Measurements from ENCODE around the gene DYRK3.
"Not testable (repeated sequence)": the region's sequence is repeated elsewhere in the genome, so short reads cannot be mapped to it uniquely, and the experiment has no call there.

The DYRK3 gene

GRCh38 chr1:206608108-206608698 lies 27.1 kb upstream of the DYRK3 start:
- no peak for ATAC-seq
- peaks cover 55% of the 10 kb centered on the region for H3K4me1 Mint-ChIP-seq
- peak overlapping the region; percentile 84 for H3K27ac Mint-ChIP-seq
- peaks cover 41% of the 10 kb centered on the region for H3K36me3 Mint-ChIP-seq
- H3K9me3 Mint-ChIP-seq = no peaks in the 10 kb centered on the region
- H3K27me3 Mint-ChIP-seq = no peaks in the 10 kb centered on the region
- H3K4me3 Mint-ChIP-seq = no peak overlapping the region

DNA sequence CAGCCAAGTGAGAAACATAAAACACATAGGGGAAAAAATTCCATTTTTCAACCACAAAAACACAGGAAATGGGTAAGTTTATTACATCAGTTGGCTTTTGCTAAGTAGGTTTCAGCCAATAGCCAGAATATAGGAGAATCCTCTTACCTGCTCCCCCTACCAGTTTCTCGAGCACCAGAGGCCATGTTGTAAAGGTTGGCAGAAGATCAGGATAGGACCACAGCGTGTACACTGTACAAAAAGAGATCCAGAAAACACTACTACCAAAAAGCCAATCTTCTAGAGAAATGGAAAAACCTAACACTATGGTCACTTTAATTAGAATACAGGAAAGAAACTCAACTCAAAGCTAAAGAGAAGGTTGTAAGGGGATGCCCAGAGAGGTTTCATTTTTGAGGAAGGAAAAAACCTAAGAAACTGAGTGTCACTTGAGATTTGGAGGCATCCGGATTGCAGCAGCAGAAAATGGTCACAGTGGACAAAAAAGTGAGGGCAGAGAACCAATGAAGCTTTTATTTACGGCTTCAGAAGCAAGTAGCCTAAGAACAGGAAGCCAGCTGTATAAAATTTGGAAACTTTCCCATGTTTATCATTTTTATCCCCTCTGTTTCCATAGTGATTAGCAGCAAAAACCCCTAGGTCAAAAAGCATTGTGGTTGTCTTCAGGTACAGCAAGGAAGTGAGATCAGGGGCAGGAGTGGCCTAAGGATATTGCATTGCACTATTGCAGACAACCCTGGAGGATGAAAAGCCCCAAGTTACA lies 25.9 kb upstream of the DYRK3 start:
- H3K4me1 Mint-ChIP-seq = peaks cover 55% of the 10 kb centered on the region
- H3K9me3 Mint-ChIP-seq = no peaks in the 10 kb centered on the region
- ATAC-seq = peak; percentile 61
- H3K36me3 Mint-ChIP-seq = peaks cover 32% of the 10 kb centered on the region
- peak overlapping the region; percentile 24 for H3K4me3 Mint-ChIP-seq
- H3K27ac Mint-ChIP-seq = peak overlapping the region; percentile 84
- H3K27me3 Mint-ChIP-seq = no peaks in the 10 kb centered on the region

DNA sequence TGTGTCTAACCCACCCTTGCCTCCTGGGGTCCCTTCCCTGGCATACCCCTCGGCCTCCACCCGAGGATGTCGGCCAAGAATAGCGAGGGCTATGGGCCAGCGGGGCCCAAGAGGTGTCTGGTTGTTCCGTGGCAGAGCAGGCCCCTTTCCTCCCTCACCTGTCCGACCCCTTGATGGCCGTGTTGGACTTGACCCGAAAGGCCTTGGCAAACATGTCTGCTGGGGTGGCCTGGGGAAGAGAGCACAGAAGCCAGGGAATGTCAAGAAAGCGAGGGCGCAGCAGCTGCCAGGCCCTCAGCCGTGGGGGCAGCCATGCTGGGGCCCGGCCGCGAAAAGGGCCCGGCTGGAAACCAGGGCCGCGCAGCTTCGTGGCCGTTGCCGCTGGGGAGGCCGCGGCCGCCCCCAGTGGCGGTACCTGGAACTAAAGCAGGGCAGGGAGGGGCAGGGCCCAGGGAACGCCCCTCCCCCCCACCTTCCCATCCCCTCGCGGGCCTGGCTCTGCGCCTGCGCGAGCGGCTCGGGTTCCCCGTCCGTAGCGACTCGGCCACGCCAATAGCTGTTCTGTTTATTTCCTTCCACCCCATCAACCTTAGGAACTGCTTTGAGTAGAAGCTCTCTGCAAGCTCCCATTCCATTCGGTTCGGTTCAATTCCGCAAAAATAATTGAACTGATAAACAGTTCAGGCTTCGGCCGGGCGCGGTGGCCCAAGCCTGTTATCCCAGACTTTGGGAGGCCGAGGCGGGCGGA lies 23.0 kb upstream of the DYRK3 start, which contains the start of gene EIF2D:
TSS of gene EIF2D (minus strand) at position 337 of the 748 bp plus-strand sequence. CDS start at position 214, 123 bp downstream.
- no peaks in the 10 kb centered on the region for H3K27me3 Mint-ChIP-seq
- peak; percentile 96 for ATAC-seq
- H3K9me3 Mint-ChIP-seq = no peaks in the 10 kb centered on the region
- peak within 1 kb of the TSS; percentile 98 for H3K4me3 Mint-ChIP-seq
- peaks cover 19% of the 10 kb centered on the region for H3K36me3 Mint-ChIP-seq
- H3K4me1 Mint-ChIP-seq = peaks cover 44% of the 10 kb centered on the region
- peak within 1 kb of the TSS; percentile 98 for H3K27ac Mint-ChIP-seq

DNA sequence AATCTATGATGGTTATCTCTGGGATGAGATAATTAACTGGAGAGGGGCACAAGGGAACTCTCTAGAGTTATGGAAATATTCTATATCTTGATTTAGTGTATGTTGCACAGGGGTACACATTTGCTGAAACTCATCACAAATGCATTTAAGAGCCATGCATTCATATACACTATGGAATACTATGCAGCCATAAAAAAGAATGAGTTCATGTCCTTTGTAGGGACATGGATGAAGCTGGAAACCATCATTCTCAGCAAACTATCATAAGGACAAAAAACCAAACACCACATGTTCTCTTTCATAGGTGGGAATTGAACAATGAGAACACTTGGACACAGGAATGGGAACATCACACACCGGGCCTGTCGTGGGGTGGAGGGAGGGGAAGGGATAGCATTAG lies 8.9 kb upstream of the DYRK3 start:
- H3K27ac Mint-ChIP-seq, ATAC-seq, H3K4me1 Mint-ChIP-seq, H3K9me3 Mint-ChIP-seq, H3K27me3 Mint-ChIP-seq, H3K4me3 Mint-ChIP-seq, H3K36me3 Mint-ChIP-seq: not testable (repeated sequence)

GRCh38 chr1:206628916-206629315 lies 6.4 kb upstream of the DYRK3 start:
- no peaks in the 10 kb centered on the region for H3K9me3 Mint-ChIP-seq
- peak overlapping the region; percentile 18 for H3K27ac Mint-ChIP-seq
- no peak for ATAC-seq
- no peak overlapping the region for H3K4me3 Mint-ChIP-seq
- H3K4me1 Mint-ChIP-seq = no peaks in the 10 kb centered on the region
- peaks cover 19% of the 10 kb centered on the region for H3K27me3 Mint-ChIP-seq
- H3K36me3 Mint-ChIP-seq = no peaks in the 10 kb centered on the region

- no peak for ATAC-seq
- H3K27ac Mint-ChIP-seq = no peak overlapping the region
- H3K9me3 Mint-ChIP-seq = no peaks in the 10 kb centered on the region
- H3K36me3 Mint-ChIP-seq = no peaks in the 10 kb centered on the region
- peaks cover 21% of the 10 kb centered on the region for H3K4me1 Mint-ChIP-seq
- H3K27me3 Mint-ChIP-seq = peaks cover 27% of the 10 kb centered on the region
- no peak overlapping the region for H3K4me3 Mint-ChIP-seq
Measured at GRCh38 chr1:206631085-206631509, 4.2 kb upstream of the DYRK3 start.

- ATAC-seq = no peak
- H3K27me3 Mint-ChIP-seq = peaks cover 22% of the 10 kb centered on the region
- H3K9me3 Mint-ChIP-seq = no peaks in the 10 kb centered on the region
- peaks cover 31% of the 10 kb centered on the region for H3K4me1 Mint-ChIP-seq
- H3K27ac Mint-ChIP-seq = no peak overlapping the region
- H3K4me3 Mint-ChIP-seq = no peak overlapping the region
- no peaks in the 10 kb centered on the region for H3K36me3 Mint-ChIP-seq
Measured at GRCh38 chr1:206633708-206634121, 1.6 kb upstream of the DYRK3 start.

GRCh38 chr1:206634365-206635079 lies 814 bp upstream of the DYRK3 start:
- no peak for ATAC-seq
- H3K4me1 Mint-ChIP-seq = peaks cover 31% of the 10 kb centered on the region

DNA sequence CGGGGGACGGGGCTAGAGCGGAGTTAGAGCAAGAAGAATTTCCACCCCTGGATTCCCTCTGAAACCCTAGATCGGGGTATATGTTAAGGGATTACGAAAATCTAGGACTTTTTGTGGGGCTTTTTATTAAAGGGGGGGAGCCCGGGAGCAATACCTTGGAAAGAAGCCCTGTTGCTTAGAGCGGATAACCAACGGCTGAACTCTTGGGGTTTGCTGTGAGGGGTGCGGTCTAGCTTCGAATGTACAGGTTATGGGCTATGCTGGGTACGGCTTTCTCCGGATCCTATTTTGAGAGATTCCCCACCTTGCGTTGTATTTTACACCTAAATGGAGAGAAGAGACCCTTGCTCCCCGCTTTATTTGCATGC lies 626 bp downstream of the DYRK3 start:
- Mint-ChIP-seq H3K36me3 (no peaks in the 10 kb centered on the region), H3K27me3 (peaks cover 26% of the 10 kb centered on the region), H3K9me3 (no peaks in the 10 kb centered on the region), H3K27ac (peak overlapping the region; percentile 50), H3K4me1 (peaks cover 31% of the 10 kb centered on the region), H3K4me3 (peak overlapping the region; percentile 87)
- ATAC-seq = no peak

More at GRCh38 chr1:206634365-206635079, 814 bp upstream of the DYRK3 start:
- H3K27ac Mint-ChIP-seq = peak overlapping the region; percentile 50
- H3K4me3 Mint-ChIP-seq = peak overlapping the region; percentile 87
- no peaks in the 10 kb centered on the region for H3K36me3 Mint-ChIP-seq
- H3K27me3 Mint-ChIP-seq = peaks cover 19% of the 10 kb centered on the region
- no peaks in the 10 kb centered on the region for H3K9me3 Mint-ChIP-seq

GRCh38 chr1:206636671-206637070 lies 1.3 kb downstream of the DYRK3 start:
- Mint-ChIP-seq H3K4me3 (no peak overlapping the region), H3K27ac (no peak overlapping the region), H3K4me1 (peaks cover 31% of the 10 kb centered on the region), H3K9me3 (no peaks in the 10 kb centered on the region), H3K27me3 (peaks cover 26% of the 10 kb centered on the region), H3K36me3 (no peaks in the 10 kb centered on the region)
- no peak for ATAC-seq

DNA sequence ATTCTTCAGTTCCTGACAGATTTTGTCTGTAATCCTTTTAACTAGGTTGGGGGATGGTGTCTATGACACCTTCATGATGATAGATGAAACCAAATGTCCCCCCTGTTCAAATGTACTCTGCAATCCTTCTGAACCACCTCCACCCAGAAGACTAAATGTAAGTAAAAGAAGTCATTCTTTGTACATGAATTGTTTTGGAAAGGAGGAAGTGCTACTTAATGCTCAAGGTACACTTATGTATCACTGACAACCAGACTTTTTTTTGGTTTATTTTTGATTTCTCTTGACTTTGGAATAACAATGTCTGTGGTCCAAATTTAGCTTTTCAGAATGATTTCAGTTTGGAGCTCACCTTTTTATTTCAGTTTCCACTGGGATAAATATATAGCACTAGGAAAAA lies 2.3 kb downstream of the DYRK3 start:
- Mint-ChIP-seq H3K4me3 (no peak overlapping the region), H3K27ac (peak overlapping the region; percentile 22), H3K9me3 (no peaks in the 10 kb centered on the region), H3K4me1 (peaks cover 31% of the 10 kb centered on the region), H3K27me3 (peaks cover 26% of the 10 kb centered on the region), H3K36me3 (no peaks in the 10 kb centered on the region)
- ATAC-seq = no peak

GRCh38 chr1:206642074-206642473 lies 6.7 kb downstream of the DYRK3 start:
- not testable (repeated sequence) for H3K4me3 Mint-ChIP-seq, ATAC-seq, H3K4me1 Mint-ChIP-seq, H3K27ac Mint-ChIP-seq, H3K27me3 Mint-ChIP-seq, H3K36me3 Mint-ChIP-seq, H3K9me3 Mint-ChIP-seq

- H3K27me3 Mint-ChIP-seq = peaks cover 7% of the 10 kb centered on the region
- H3K4me1 Mint-ChIP-seq = no peaks in the 10 kb centered on the region
- no peak overlapping the region for H3K4me3 Mint-ChIP-seq
- H3K27ac Mint-ChIP-seq = no peak overlapping the region
- no peak for ATAC-seq
- no peaks in the 10 kb centered on the region for H3K36me3 Mint-ChIP-seq
- no peaks in the 10 kb centered on the region for H3K9me3 Mint-ChIP-seq
Measured at GRCh38 chr1:206643118-206643698, 7.9 kb downstream of the DYRK3 start.

GRCh38 chr1:206646504-206646903 lies 11.2 kb downstream of the DYRK3 start:
- no peak for ATAC-seq
- no peaks in the 10 kb centered on the region for H3K4me1 Mint-ChIP-seq
- no peaks in the 10 kb centered on the region for H3K36me3 Mint-ChIP-seq
- no peak overlapping the region for H3K4me3 Mint-ChIP-seq
- no peak overlapping the region for H3K27ac Mint-ChIP-seq
- no peaks in the 10 kb centered on the region for H3K9me3 Mint-ChIP-seq
- no peaks in the 10 kb centered on the region for H3K27me3 Mint-ChIP-seq

DNA sequence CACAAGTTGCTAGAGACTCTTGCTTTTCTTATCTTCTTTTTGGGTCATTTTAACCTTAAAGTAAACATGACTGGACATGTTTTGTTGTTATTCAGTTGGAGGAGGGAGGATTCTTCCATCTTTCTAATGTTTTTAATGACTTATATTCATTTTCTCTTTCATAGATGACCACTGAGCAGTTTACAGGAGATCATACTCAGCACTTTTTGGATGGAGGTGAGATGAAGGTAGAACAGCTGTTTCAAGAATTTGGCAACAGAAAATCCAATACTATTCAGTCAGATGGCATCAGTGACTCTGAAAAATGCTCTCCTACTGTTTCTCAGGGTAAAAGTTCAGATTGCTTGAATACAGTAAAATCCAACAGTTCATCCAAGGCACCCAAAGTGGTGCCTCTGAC lies 11.9 kb downstream of the DYRK3 start:
- no peaks in the 10 kb centered on the region for H3K36me3 Mint-ChIP-seq
- H3K4me3 Mint-ChIP-seq = no peak overlapping the region
- H3K27me3 Mint-ChIP-seq = no peaks in the 10 kb centered on the region
- H3K9me3 Mint-ChIP-seq = no peaks in the 10 kb centered on the region
- H3K4me1 Mint-ChIP-seq = no peaks in the 10 kb centered on the region
- ATAC-seq = no peak
- H3K27ac Mint-ChIP-seq = no peak overlapping the region
